Measurements from ENCODE around the gene PLEKHM3. TPM values are rescaled to one million over a fixed set of nuclear protein-coding genes. Genes with fewer than 3 reads are reported as not detected.

Gene PLEKHM3
- total RNA-seq, 1 donor from 2014 or later = 20.9 TPM

- no peaks in the 10 kb centered on the region for H3K9me3 ChIP-seq (ENCODE audit: control insufficient read depth in 3 of 3, low read length in 3 of 3)
- no peaks in the 10 kb centered on the region for H3K36me3 ChIP-seq (ENCODE audit: control insufficient read depth in 3 of 3, insufficient read depth in 3 of 3, low read length in 3 of 3)
- H3K4me1 ChIP-seq (ENCODE audit: control insufficient read depth in 3 of 3, insufficient read depth in 3 of 3, low read length in 3 of 3) = no peaks in the 10 kb centered on the region
- H3K4me3 ChIP-seq (ENCODE audit: low read length in 3 of 3) = no peak overlapping the region
- no peaks in the 10 kb centered on the region for H3K27me3 ChIP-seq (ENCODE audit: control insufficient read depth in 3 of 3, insufficient read depth in 3 of 3, low read length in 3 of 3)
- H3K9ac ChIP-seq (ENCODE audit: low read depth in 1 of 3, low read length in 3 of 3) = no peak overlapping the region
- no peak overlapping the region for H3K27ac ChIP-seq (ENCODE audit: low read depth, low read length)
Observed at GRCh38 chr2:207938886-207939285, 86.4 kb downstream of the PLEKHM3 start.

GRCh38 chr2:207938415-207938814 lies 86.9 kb downstream of the PLEKHM3 start:
- no peak overlapping the region for H3K4me3 ChIP-seq (ENCODE audit: low read length in 3 of 3)
- H3K9me3 ChIP-seq (ENCODE audit: control insufficient read depth in 3 of 3, low read length in 3 of 3) = no peaks in the 10 kb centered on the region
- no peaks in the 10 kb centered on the region for H3K27me3 ChIP-seq (ENCODE audit: control insufficient read depth in 3 of 3, insufficient read depth in 3 of 3, low read length in 3 of 3)
- H3K27ac ChIP-seq (ENCODE audit: low read depth, low read length) = no peak overlapping the region
- no peaks in the 10 kb centered on the region for H3K4me1 ChIP-seq (ENCODE audit: control insufficient read depth in 3 of 3, insufficient read depth in 3 of 3, low read length in 3 of 3)
- no peaks in the 10 kb centered on the region for H3K36me3 ChIP-seq (ENCODE audit: control insufficient read depth in 3 of 3, insufficient read depth in 3 of 3, low read length in 3 of 3)
- H3K9ac ChIP-seq (ENCODE audit: low read depth in 1 of 3, low read length in 3 of 3) = no peak overlapping the region

- Histone ChIP-seq H3K27ac (ENCODE audit: low read depth, low read length) (no peak overlapping the region), H3K9ac (ENCODE audit: low read depth in 1 of 3, low read length in 3 of 3) (no peak overlapping the region), H3K27me3 (ENCODE audit: control insufficient read depth in 3 of 3, insufficient read depth in 3 of 3, low read length in 3 of 3) (no peaks in the 10 kb centered on the region), H3K4me1 (ENCODE audit: control insufficient read depth in 3 of 3, insufficient read depth in 3 of 3, low read length in 3 of 3) (no peaks in the 10 kb centered on the region), H3K9me3 (ENCODE audit: control insufficient read depth in 3 of 3, low read length in 3 of 3) (no peaks in the 10 kb centered on the region), H3K36me3 (ENCODE audit: control insufficient read depth in 3 of 3, insufficient read depth in 3 of 3, low read length in 3 of 3) (no peaks in the 10 kb centered on the region), H3K4me3 (ENCODE audit: low read length in 3 of 3) (no peak overlapping the region)
Observed at GRCh38 chr2:207937823-207938222, 87.5 kb downstream of the PLEKHM3 start.

- Histone ChIP-seq H3K27ac (ENCODE audit: low read depth, low read length) (no peak overlapping the region), H3K36me3 (ENCODE audit: control insufficient read depth in 3 of 3, insufficient read depth in 3 of 3, low read length in 3 of 3) (no peaks in the 10 kb centered on the region), H3K4me3 (ENCODE audit: low read length in 3 of 3) (no peak overlapping the region), H3K9ac (ENCODE audit: low read depth in 1 of 3, low read length in 3 of 3) (no peak overlapping the region), H3K4me1 (ENCODE audit: control insufficient read depth in 3 of 3, insufficient read depth in 3 of 3, low read length in 3 of 3) (no peaks in the 10 kb centered on the region), H3K27me3 (ENCODE audit: control insufficient read depth in 3 of 3, insufficient read depth in 3 of 3, low read length in 3 of 3) (no peaks in the 10 kb centered on the region), H3K9me3 (ENCODE audit: control insufficient read depth in 3 of 3, low read length in 3 of 3) (no peaks in the 10 kb centered on the region)
Observed at GRCh38 chr2:207937253-207937652, 88.1 kb downstream of the PLEKHM3 start.

GRCh38 chr2:207936380-207936779 lies 88.9 kb downstream of the PLEKHM3 start:
- Histone ChIP-seq H3K4me3 (ENCODE audit: low read length in 3 of 3) (no peak overlapping the region), H3K27ac (ENCODE audit: low read depth, low read length) (no peak overlapping the region), H3K9me3 (ENCODE audit: control insufficient read depth in 3 of 3, low read length in 3 of 3) (no peaks in the 10 kb centered on the region), H3K36me3 (ENCODE audit: control insufficient read depth in 3 of 3, insufficient read depth in 3 of 3, low read length in 3 of 3) (no peaks in the 10 kb centered on the region), H3K9ac (ENCODE audit: low read depth in 1 of 3, low read length in 3 of 3) (no peak overlapping the region), H3K27me3 (ENCODE audit: control insufficient read depth in 3 of 3, insufficient read depth in 3 of 3, low read length in 3 of 3) (no peaks in the 10 kb centered on the region), H3K4me1 (ENCODE audit: control insufficient read depth in 3 of 3, insufficient read depth in 3 of 3, low read length in 3 of 3) (no peaks in the 10 kb centered on the region)

- H3K36me3 ChIP-seq (ENCODE audit: control insufficient read depth in 3 of 3, insufficient read depth in 3 of 3, low read length in 3 of 3) = peaks cover 0 to under 1% (median 0%) of the 10 kb centered on the region in 3 donors
- H3K4me3 ChIP-seq (ENCODE audit: low read length in 3 of 3) = no peak overlapping the region
- H3K9me3 ChIP-seq (ENCODE audit: control insufficient read depth in 3 of 3, low read length in 3 of 3) = no peaks in the 10 kb centered on the region
- no peaks in the 10 kb centered on the region for H3K27me3 ChIP-seq (ENCODE audit: control insufficient read depth in 3 of 3, insufficient read depth in 3 of 3, low read length in 3 of 3)
- H3K4me1 ChIP-seq (ENCODE audit: control insufficient read depth in 3 of 3, insufficient read depth in 3 of 3, low read length in 3 of 3) = no peaks in the 10 kb centered on the region
- H3K27ac ChIP-seq (ENCODE audit: low read depth, low read length) = no peak overlapping the region
- no peak overlapping the region for H3K9ac ChIP-seq (ENCODE audit: low read depth in 1 of 3, low read length in 3 of 3)
Observed at GRCh38 chr2:207935991-207936370, 89.3 kb downstream of the PLEKHM3 start.

- peaks cover 0 to 5% (median 0%) of the 10 kb centered on the region in 3 donors for H3K36me3 ChIP-seq (ENCODE audit: control insufficient read depth in 3 of 3, insufficient read depth in 3 of 3, low read length in 3 of 3)
- no peak overlapping the region for H3K9ac ChIP-seq (ENCODE audit: low read depth in 1 of 3, low read length in 3 of 3)
- H3K9me3 ChIP-seq (ENCODE audit: control insufficient read depth in 3 of 3, low read length in 3 of 3) = no peaks in the 10 kb centered on the region
- no peaks in the 10 kb centered on the region for H3K4me1 ChIP-seq (ENCODE audit: control insufficient read depth in 3 of 3, insufficient read depth in 3 of 3, low read length in 3 of 3)
- H3K27ac ChIP-seq (ENCODE audit: low read depth, low read length) = no peak overlapping the region
- H3K27me3 ChIP-seq (ENCODE audit: control insufficient read depth in 3 of 3, insufficient read depth in 3 of 3, low read length in 3 of 3) = no peaks in the 10 kb centered on the region
- H3K4me3 ChIP-seq (ENCODE audit: low read length in 3 of 3) = no peak overlapping the region
Observed at GRCh38 chr2:207935121-207935990, 90.0 kb downstream of the PLEKHM3 start.

- Histone ChIP-seq H3K4me3 (ENCODE audit: low read length in 3 of 3) (no peak overlapping the region), H3K36me3 (ENCODE audit: control insufficient read depth in 3 of 3, insufficient read depth in 3 of 3, low read length in 3 of 3) (peaks cover 0 to 5% (median 0%) of the 10 kb centered on the region in 3 donors), H3K27me3 (ENCODE audit: control insufficient read depth in 3 of 3, insufficient read depth in 3 of 3, low read length in 3 of 3) (no peaks in the 10 kb centered on the region), H3K9ac (ENCODE audit: low read depth in 1 of 3, low read length in 3 of 3) (no peak overlapping the region), H3K4me1 (ENCODE audit: control insufficient read depth in 3 of 3, insufficient read depth in 3 of 3, low read length in 3 of 3) (no peaks in the 10 kb centered on the region), H3K27ac (ENCODE audit: low read depth, low read length) (no peak overlapping the region), H3K9me3 (ENCODE audit: control insufficient read depth in 3 of 3, low read length in 3 of 3) (no peaks in the 10 kb centered on the region)
Observed at GRCh38 chr2:207934720-207935119, 90.6 kb downstream of the PLEKHM3 start.

GRCh38 chr2:207933396-207934065 lies 91.8 kb downstream of the PLEKHM3 start:
- Histone ChIP-seq H3K4me1 (ENCODE audit: control insufficient read depth in 3 of 3, insufficient read depth in 3 of 3, low read length in 3 of 3) (no peaks in the 10 kb centered on the region), H3K4me3 (ENCODE audit: low read length in 3 of 3) (no peak overlapping the region), H3K9ac (ENCODE audit: low read depth in 1 of 3, low read length in 3 of 3) (no peak overlapping the region), H3K36me3 (ENCODE audit: control insufficient read depth in 3 of 3, insufficient read depth in 3 of 3, low read length in 3 of 3) (peaks cover 0 to 5% (median 0%) of the 10 kb centered on the region in 3 donors), H3K27me3 (ENCODE audit: control insufficient read depth in 3 of 3, insufficient read depth in 3 of 3, low read length in 3 of 3) (no peaks in the 10 kb centered on the region), H3K27ac (ENCODE audit: low read depth, low read length) (no peak overlapping the region), H3K9me3 (ENCODE audit: control insufficient read depth in 3 of 3, low read length in 3 of 3) (no peaks in the 10 kb centered on the region)

- Histone ChIP-seq H3K9me3 (ENCODE audit: control insufficient read depth in 3 of 3, low read length in 3 of 3) (no peaks in the 10 kb centered on the region), H3K27ac (ENCODE audit: low read depth, low read length) (no peak overlapping the region), H3K9ac (ENCODE audit: low read depth in 1 of 3, low read length in 3 of 3) (no peak overlapping the region), H3K27me3 (ENCODE audit: control insufficient read depth in 3 of 3, insufficient read depth in 3 of 3, low read length in 3 of 3) (no peaks in the 10 kb centered on the region), H3K4me1 (ENCODE audit: control insufficient read depth in 3 of 3, insufficient read depth in 3 of 3, low read length in 3 of 3) (no peaks in the 10 kb centered on the region), H3K4me3 (ENCODE audit: low read length in 3 of 3) (no peak overlapping the region), H3K36me3 (ENCODE audit: control insufficient read depth in 3 of 3, insufficient read depth in 3 of 3, low read length in 3 of 3) (peaks cover 0 to 5% (median 0%) of the 10 kb centered on the region in 3 donors)
Observed at GRCh38 chr2:207932106-207932505, 93.2 kb downstream of the PLEKHM3 start.
